Neural cell (in vitro differentiated cells): ENCODE measurements around the gene HRH2. TPM values are rescaled to one million over a fixed set of nuclear protein-coding genes. Genes with fewer than 3 reads are reported as not detected.
A peak's percentile ranks its signal among the peaks of the same experiment; 100 is the strongest.

Source experiments
- H2AFZ ChIP-seq: fragments of 200-600, 300-800 bp; sonication (generic), shearing (Covaris generic); 2 replicates; pipeline ENCODE4 v1.6.0; 2014; ENCODE audit warnings: low read depth, mild to moderate bottlenecking, antibody characterized with exemption, low read length, moderate library complexity
- H3F3A ChIP-seq: fragments of 200-600 bp; shearing (Covaris generic); 2 replicates; pipeline ENCODE4 v1.6.1; 2016; ENCODE audit warnings: mild to moderate bottlenecking, moderate library complexity, mixed read lengths, antibody characterized with exemption, low read length; ENCODE audit not compliant: insufficient read depth, poor library complexity, severe bottlenecking
- H3K27ac ChIP-seq: fragments of 200-600, 300-800 bp; sonication (generic), shearing (Covaris generic); 2 replicates; pipeline ENCODE4 v1.5.1; 2014; ENCODE audit warnings: mild to moderate bottlenecking, low read length, moderate library complexity
- H3K27me3 ChIP-seq: fragments of 300-800, 200-600 bp; sonication (generic), shearing (Covaris generic); 2 replicates; pipeline ENCODE4 v1.6.0; 2014; ENCODE audit warnings: mild to moderate bottlenecking, low read depth, low read length, moderate library complexity; ENCODE audit not compliant: insufficient read depth
- H3K36me3 ChIP-seq: fragments of 300-800, 200-600 bp; sonication (generic), shearing (Covaris generic); 2 replicates; pipeline ENCODE4 v1.5.1; 2014; ENCODE audit warnings: mild to moderate bottlenecking, antibody characterized with exemption, low read length, moderate library complexity; ENCODE audit not compliant: insufficient read depth
- H3K4me2 ChIP-seq: fragments of 300-800, 200-600 bp; sonication (generic), shearing (Covaris generic); 2 replicates; pipeline ENCODE4 v1.6.0; 2014; ENCODE audit warnings: mild to moderate bottlenecking, low read length
- H3K4me3 ChIP-seq: fragments of 300-800, 200-600 bp; sonication (generic), shearing (Covaris generic); 2 replicates; pipeline ENCODE4 v1.5.1; 2014; ENCODE audit warnings: mild to moderate bottlenecking, low read length, moderate library complexity
- H3K79me2 ChIP-seq: fragments of 200-600 bp; shearing (Covaris generic); replicated peaks from 2 replicates; pipeline ENCODE4 v1.6.0; 2014; ENCODE audit warnings: mild to moderate bottlenecking, low read length, moderate library complexity; ENCODE audit not compliant: insufficient read depth
- H3K9ac ChIP-seq: fragments of 300-800, 200-600 bp; sonication (generic), shearing (Covaris generic); 2 replicates; pipeline ENCODE4 v1.6.1; 2016; ENCODE audit warnings: mild to moderate bottlenecking, low read length, mixed read lengths
- H3K9me2 ChIP-seq: fragments of 200-600 bp; shearing (Covaris generic); 2 replicates; pipeline ENCODE4 v1.6.1; 2016; ENCODE audit warnings: mild to moderate bottlenecking, low read length, mixed read lengths; ENCODE audit not compliant: insufficient read depth
- H3K9me3 ChIP-seq: fragments of 200-600, 300-800 bp; sonication (generic), shearing (Covaris generic); 2 replicates; pipeline ENCODE4 v1.6.1; 2016; ENCODE audit warnings: mild to moderate bottlenecking, mixed run types, low read length, moderate library complexity, mixed read lengths
- H4K20me1 ChIP-seq: fragments of 200-600 bp; shearing (Covaris generic); 2 replicates; pipeline ENCODE4 v1.6.1; 2016; ENCODE audit warnings: mild to moderate bottlenecking, mixed run types; ENCODE audit not compliant: insufficient read depth
- EP300 ChIP-seq: fragments of 450-650 bp; conservative IDR thresholded peaks from 2 replicates; pipeline ENCODE4 v1.6.1; 2014; ENCODE audit warnings: antibody characterized with exemption, mild to moderate bottlenecking, moderate library complexity; ENCODE audit not compliant: poor library complexity, severe bottlenecking
- EZH2 ChIP-seq: fragments of 200-600, 300-800 bp; shearing (Covaris generic), sonication (generic); IDR thresholded peaks from 2 replicates; pipeline ENCODE4 v1.6.1; 2014; ENCODE audit warnings: antibody characterized with exemption, low read length, borderline replicate concordance, mild to moderate bottlenecking; ENCODE audit not compliant: insufficient read depth, poor library complexity, severe bottlenecking
- MXI1 ChIP-seq: fragments of 450-650 bp; conservative IDR thresholded peaks from 2 replicates; pipeline ENCODE4 v1.6.1; 2014; ENCODE audit warnings: antibody characterized with exemption, mild to moderate bottlenecking; ENCODE audit not compliant: poor library complexity, severe bottlenecking
- POLR2AphosphoS5 ChIP-seq: IDR thresholded peaks from 2 replicates; pipeline ENCODE4 v1.6.1; 2012
- RAD21 ChIP-seq: fragments of 450-650 bp; conservative IDR thresholded peaks from 2 replicates; pipeline ENCODE4 v1.6.1; 2014; ENCODE audit warnings: antibody characterized with exemption, mild to moderate bottlenecking, moderate library complexity
- SMC3 ChIP-seq: fragments of 450-650 bp; conservative IDR thresholded peaks from 2 replicates; pipeline ENCODE4 v1.6.1; 2014; ENCODE audit warnings: antibody characterized with exemption, mild to moderate bottlenecking, moderate library complexity; ENCODE audit not compliant: poor library complexity
- TAF1 ChIP-seq: IDR thresholded peaks from 2 replicates; pipeline ENCODE4 v1.6.1; 2012; ENCODE audit warnings: low read depth
- polyA plus RNA-seq: library from polyadenylated mRNA; depleted of rRNA; stranded (reverse); fragments of >200 nt; gene quantifications from 2 replicates; pipeline ENCODE4 v1.2.3, GENCODE V29; 2014
- TF ChIP-seq, protein P1 (sequence below): fragments of 450-650 bp; IDR thresholded peaks from 2 replicates; pipeline ENCODE4 v1.5.1; 2014; ENCODE audit warnings: antibody characterized with exemption, mild to moderate bottlenecking, moderate library complexity; ENCODE audit not compliant: poor library complexity, severe bottlenecking
- TF ChIP-seq, protein P2 (sequence below): IDR thresholded peaks from 2 replicates; pipeline ENCODE4 v1.6.1; 2012; ENCODE audit warnings: borderline replicate concordance

The HRH2 gene
- polyA plus RNA-seq, 1 donor from 2014 or later = 0.09 TPM

DNA sequence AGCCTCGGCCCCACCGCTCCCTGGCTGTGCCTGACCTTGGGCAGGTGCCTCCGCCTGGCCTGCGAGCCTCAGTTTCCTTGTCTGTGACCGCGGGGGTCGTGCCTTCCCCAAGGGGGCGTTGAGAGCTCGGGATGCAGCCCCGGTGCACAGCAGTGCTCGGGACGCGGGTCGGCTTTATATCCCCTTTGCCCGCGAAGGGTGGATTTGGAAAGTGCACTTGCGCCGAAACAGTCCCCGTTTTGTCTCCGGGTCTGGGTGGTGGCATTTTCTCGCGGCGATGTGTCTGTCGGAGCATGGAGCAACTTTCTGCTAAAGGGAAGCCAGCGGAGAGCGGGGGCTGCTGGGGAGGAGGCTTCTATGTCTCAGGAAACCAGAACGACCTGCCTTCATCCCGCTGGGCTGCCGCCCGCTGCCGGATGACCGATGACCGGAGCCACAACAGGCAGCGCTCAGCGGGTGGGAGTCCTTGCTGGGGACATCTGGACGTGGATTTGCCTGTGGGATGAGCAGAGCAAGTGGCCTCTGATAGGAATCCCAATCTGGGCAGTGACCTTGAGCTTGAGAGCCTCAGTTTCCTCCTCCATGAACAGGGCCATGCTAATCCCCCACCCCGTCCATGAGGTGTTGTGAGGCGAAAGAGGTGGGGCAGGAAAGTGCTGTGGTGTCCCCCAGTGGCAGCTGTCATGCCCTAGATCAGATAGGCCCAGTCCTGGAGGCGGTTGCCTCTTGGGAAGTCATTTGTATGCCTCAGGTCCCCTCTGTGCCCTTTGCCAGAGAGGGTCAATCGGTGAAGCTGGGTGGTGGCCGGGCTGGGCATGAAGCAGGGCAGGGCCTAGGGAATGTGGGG lies 651 bp downstream of the HRH2 start:
- Histone ChIP-seq H3K9me2 (no peaks in the 10 kb centered on the region), H3K9ac (peak overlapping the region; percentile 50), H2AFZ (no peak overlapping the region), H3K9me3 (no peaks in the 10 kb centered on the region), H3K27ac (no peak overlapping the region), H3F3A (no peaks in the 10 kb centered on the region), H3K4me2 (peak overlapping the region; percentile 48), H3K36me3 (no peaks in the 10 kb centered on the region), H3K27me3 (peaks cover 23% of the 10 kb centered on the region), H3K4me3 (peak overlapping the region; percentile 72), H3K79me2 (no peaks in the 10 kb centered on the region), H4K20me1 (no peaks in the 10 kb centered on the region)
- TF ChIP-seq EZH2 (peak; percentile 43), SMC3 (peak; percentile 10)
- TF ChIP-seq, protein P1, sequence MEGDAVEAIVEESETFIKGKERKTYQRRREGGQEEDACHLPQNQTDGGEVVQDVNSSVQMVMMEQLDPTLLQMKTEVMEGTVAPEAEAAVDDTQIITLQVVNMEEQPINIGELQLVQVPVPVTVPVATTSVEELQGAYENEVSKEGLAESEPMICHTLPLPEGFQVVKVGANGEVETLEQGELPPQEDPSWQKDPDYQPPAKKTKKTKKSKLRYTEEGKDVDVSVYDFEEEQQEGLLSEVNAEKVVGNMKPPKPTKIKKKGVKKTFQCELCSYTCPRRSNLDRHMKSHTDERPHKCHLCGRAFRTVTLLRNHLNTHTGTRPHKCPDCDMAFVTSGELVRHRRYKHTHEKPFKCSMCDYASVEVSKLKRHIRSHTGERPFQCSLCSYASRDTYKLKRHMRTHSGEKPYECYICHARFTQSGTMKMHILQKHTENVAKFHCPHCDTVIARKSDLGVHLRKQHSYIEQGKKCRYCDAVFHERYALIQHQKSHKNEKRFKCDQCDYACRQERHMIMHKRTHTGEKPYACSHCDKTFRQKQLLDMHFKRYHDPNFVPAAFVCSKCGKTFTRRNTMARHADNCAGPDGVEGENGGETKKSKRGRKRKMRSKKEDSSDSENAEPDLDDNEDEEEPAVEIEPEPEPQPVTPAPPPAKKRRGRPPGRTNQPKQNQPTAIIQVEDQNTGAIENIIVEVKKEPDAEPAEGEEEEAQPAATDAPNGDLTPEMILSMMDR = no peak

DNA sequence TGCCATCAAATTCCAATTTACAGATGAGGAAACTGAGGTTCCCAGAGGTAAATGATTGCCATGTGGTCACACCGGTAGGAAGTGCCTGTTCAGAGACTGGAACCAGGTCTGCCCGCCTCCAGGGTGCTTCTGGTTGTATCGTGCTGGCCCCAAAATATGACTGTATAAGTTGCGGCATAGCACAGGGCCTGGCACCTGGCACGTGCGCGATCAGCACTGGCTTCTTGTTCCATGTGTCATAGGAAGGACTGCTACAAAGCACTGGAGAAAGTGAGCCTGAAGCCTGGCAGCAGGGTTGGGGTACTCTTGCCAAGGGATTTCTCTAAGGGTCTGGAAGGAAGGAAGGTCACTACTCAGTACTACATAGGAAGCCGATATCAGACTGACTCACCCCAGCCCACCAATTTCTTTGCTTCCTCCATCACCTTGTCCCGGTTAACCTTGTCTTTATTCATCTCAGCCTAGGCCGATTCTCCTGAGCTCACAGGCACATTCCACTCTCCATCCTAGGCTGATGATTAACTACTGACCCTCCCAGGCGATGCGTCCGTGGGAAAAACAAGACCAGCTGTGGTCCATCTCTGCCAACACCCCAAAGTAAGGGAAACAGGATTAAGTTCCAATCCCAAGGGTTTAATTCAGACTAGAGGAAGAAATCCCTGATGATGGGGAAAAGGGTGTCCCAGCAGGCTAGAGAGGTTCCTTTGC lies 1.8 kb downstream of the HRH2 start:
- Histone ChIP-seq H3K4me2 (no peak overlapping the region), H3K4me3 (no peak overlapping the region), H3K27me3 (peaks cover 23% of the 10 kb centered on the region), H3K79me2 (no peaks in the 10 kb centered on the region), H3K9me2 (no peaks in the 10 kb centered on the region), H3K9me3 (no peaks in the 10 kb centered on the region), H4K20me1 (no peaks in the 10 kb centered on the region), H3K27ac (no peak overlapping the region), H3K9ac (no peak overlapping the region), H2AFZ (no peak overlapping the region), H3K36me3 (no peaks in the 10 kb centered on the region), H3F3A (no peaks in the 10 kb centered on the region)
- TF ChIP-seq SMC3 = no peak
- no peak for TF ChIP-seq POLR2AphosphoS5
- TF ChIP-seq EZH2 = no peak
- TF ChIP-seq, protein P1 = no peak
- TF ChIP-seq, protein P2, sequence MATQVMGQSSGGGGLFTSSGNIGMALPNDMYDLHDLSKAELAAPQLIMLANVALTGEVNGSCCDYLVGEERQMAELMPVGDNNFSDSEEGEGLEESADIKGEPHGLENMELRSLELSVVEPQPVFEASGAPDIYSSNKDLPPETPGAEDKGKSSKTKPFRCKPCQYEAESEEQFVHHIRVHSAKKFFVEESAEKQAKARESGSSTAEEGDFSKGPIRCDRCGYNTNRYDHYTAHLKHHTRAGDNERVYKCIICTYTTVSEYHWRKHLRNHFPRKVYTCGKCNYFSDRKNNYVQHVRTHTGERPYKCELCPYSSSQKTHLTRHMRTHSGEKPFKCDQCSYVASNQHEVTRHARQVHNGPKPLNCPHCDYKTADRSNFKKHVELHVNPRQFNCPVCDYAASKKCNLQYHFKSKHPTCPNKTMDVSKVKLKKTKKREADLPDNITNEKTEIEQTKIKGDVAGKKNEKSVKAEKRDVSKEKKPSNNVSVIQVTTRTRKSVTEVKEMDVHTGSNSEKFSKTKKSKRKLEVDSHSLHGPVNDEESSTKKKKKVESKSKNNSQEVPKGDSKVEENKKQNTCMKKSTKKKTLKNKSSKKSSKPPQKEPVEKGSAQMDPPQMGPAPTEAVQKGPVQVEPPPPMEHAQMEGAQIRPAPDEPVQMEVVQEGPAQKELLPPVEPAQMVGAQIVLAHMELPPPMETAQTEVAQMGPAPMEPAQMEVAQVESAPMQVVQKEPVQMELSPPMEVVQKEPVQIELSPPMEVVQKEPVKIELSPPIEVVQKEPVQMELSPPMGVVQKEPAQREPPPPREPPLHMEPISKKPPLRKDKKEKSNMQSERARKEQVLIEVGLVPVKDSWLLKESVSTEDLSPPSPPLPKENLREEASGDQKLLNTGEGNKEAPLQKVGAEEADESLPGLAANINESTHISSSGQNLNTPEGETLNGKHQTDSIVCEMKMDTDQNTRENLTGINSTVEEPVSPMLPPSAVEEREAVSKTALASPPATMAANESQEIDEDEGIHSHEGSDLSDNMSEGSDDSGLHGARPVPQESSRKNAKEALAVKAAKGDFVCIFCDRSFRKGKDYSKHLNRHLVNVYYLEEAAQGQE = no peak
- no peak for TF ChIP-seq MXI1
- no peak for TF ChIP-seq EP300
- TF ChIP-seq TAF1 = no peak
- TF ChIP-seq RAD21 = no peak
